DND-41 (cell line): ENCODE data around the gene NDUFA12.

ENCODE experiments used
- ATAC-seq: fragments of 200-7000 bp; cut with Tn5 transposase; 3 replicates; pipeline ENCODE4 v1.9.1; 2021; ENCODE audit warnings: low read depth; ENCODE audit not compliant: insufficient read depth
- DNase-seq: peaks from one replicate; pipeline ENCODE4 v3.0.0-alpha.2; 2020
- H2AFZ ChIP-seq: 2 replicates; pipeline ENCODE4 v1.6.0; 2012; ENCODE audit warnings: low read depth, low read length
- H3K27ac ChIP-seq: 2 replicates; pipeline ENCODE4 v1.5.1; 2012; ENCODE audit warnings: low read length, inconsistent platforms
- H3K27me3 ChIP-seq: fragments of 200-600 bp; sonication (generic); 2 replicates; pipeline ENCODE4 v1.6.0; 2012; ENCODE audit warnings: low read length, mild to moderate bottlenecking, inconsistent platforms; ENCODE audit not compliant: insufficient read depth, poor library complexity
- H3K36me3 ChIP-seq: 2 replicates; pipeline ENCODE4 v1.5.1; 2012; ENCODE audit warnings: low read length, inconsistent platforms; ENCODE audit not compliant: insufficient read depth
- H3K4me1 ChIP-seq: 2 replicates; pipeline ENCODE4 v1.5.1; 2012; ENCODE audit warnings: mild to moderate bottlenecking, low read length; ENCODE audit not compliant: insufficient read depth
- H3K4me2 ChIP-seq: 2 replicates; pipeline ENCODE4 v1.6.0; 2012; ENCODE audit warnings: mild to moderate bottlenecking, moderate library complexity, low read length, inconsistent platforms; ENCODE audit not compliant: insufficient read depth
- H3K4me3 ChIP-seq, 2 experiments: fragments of 200-600 bp in 1 of 2; shearing (Covaris generic) in 1 of 2; 2 replicates each; pipeline ENCODE4 v1.5.1; 2012 to 2016; ENCODE audit warnings: inconsistent platforms in 2 of 2, low read length in 2 of 2, mild to moderate bottlenecking in 2 of 2, low read depth in 1 of 2, moderate library complexity in 1 of 2
- H3K79me2 ChIP-seq: 2 replicates; pipeline ENCODE4 v1.6.0; 2012; ENCODE audit warnings: low read length, inconsistent platforms; ENCODE audit not compliant: insufficient read depth
- H3K9ac ChIP-seq: 2 replicates; pipeline ENCODE4 v1.6.0; 2012; ENCODE audit warnings: low read depth, mild to moderate bottlenecking, inconsistent platforms, low read length, moderate library complexity
- H3K9me3 ChIP-seq: 2 replicates; pipeline ENCODE4 v1.5.1; 2012; ENCODE audit warnings: low read length, moderate library complexity, mild to moderate bottlenecking, inconsistent platforms; ENCODE audit not compliant: insufficient read depth, severe bottlenecking
- H4K20me1 ChIP-seq: 2 replicates; pipeline ENCODE4 v1.6.0; 2012; ENCODE audit warnings: low read length; ENCODE audit not compliant: insufficient read depth
- CTCF ChIP-seq: IDR thresholded peaks from 2 replicates; pipeline ENCODE4 v1.5.1; 2012; ENCODE audit warnings: borderline replicate concordance, low read length, moderate library complexity, mild to moderate bottlenecking; ENCODE audit not compliant: poor library complexity, severe bottlenecking; ENCODE audit errors: extremely low read depth
- EZH2 ChIP-seq: IDR thresholded peaks from 3 replicates; pipeline ENCODE4 v1.6.1; 2012; ENCODE audit warnings: borderline replicate concordance, low read depth, mild to moderate bottlenecking, moderate library complexity, low read length, inconsistent platforms; ENCODE audit not compliant: severe bottlenecking

NDUFA12 gene

DNA sequence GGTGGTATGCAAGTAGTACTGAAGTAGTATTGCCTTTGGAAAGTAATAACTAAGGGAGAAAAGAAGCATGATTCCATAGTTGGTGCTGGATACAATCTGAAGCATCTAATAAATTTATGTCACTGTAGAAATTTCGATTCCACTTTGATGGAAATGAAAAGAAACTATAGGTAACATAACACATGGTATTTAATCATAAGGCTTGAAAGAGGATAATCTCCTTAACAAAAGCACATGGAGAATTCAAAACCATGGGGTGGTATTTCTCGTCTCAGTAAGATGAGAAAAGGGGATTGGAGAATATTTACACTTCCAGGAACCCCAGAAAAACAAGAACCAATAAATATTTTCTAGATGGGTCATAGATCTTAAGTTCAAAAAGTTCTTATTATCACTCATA, 72.7 kb downstream of the NDUFA12 start:
- DNase-seq = no peak
- Histone ChIP-seq H4K20me1 (no peaks in the 10 kb centered on the region), H3K79me2 (no peaks in the 10 kb centered on the region), H3K4me1 (no peaks in the 10 kb centered on the region), H3K27ac (no peak overlapping the region), H3K9me3 (no peaks in the 10 kb centered on the region), H3K4me3 (no peak overlapping the region), H3K4me2 (no peak overlapping the region), H3K9ac (no peak overlapping the region), H3K36me3 (no peaks in the 10 kb centered on the region), H2AFZ (no peak overlapping the region), H3K27me3 (no peaks in the 10 kb centered on the region)
- ATAC-seq = no peak
- no peak for TF ChIP-seq CTCF
- TF ChIP-seq EZH2 = no peak

GRCh38 chr12:94930216-94930654, 73.3 kb downstream of the NDUFA12 start:
- Histone ChIP-seq H3K9me3 (no peaks in the 10 kb centered on the region), H3K4me1 (no peaks in the 10 kb centered on the region), H3K4me2 (no peak overlapping the region), H4K20me1 (no peaks in the 10 kb centered on the region), H2AFZ (no peak overlapping the region), H3K4me3 (no peak overlapping the region), H3K9ac (no peak overlapping the region), H3K27ac (no peak overlapping the region), H3K36me3 (no peaks in the 10 kb centered on the region), H3K27me3 (no peaks in the 10 kb centered on the region), H3K79me2 (no peaks in the 10 kb centered on the region)
- DNase-seq = no peak
- ATAC-seq = no peak
- TF ChIP-seq EZH2 (no peak), CTCF (no peak)

DNA sequence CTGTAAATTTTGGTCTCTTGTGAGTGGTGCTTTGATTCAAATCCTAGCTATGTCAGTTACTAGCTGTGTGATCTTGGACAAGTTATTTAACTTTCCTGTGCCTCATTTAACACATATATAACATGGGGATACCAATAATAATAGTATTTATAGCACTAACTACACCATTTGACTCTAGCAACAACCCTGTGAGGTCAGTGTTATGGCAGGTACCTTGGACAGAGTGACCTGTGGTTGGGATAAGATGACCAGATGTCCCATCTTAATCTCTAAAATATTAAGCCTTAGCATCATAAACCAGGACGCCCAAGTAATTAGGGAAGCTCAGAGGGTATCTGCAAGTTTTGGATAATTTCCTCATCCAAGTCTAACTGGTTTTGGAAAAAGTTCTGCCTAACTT, 73.7 kb downstream of the NDUFA12 start:
- Histone ChIP-seq H3K9ac (no peak overlapping the region), H3K9me3 (no peaks in the 10 kb centered on the region), H3K79me2 (no peaks in the 10 kb centered on the region), H3K4me1 (no peaks in the 10 kb centered on the region), H3K27ac (no peak overlapping the region), H2AFZ (no peak overlapping the region), H3K36me3 (no peaks in the 10 kb centered on the region), H3K4me3 (no peak overlapping the region), H3K4me2 (no peak overlapping the region), H3K27me3 (no peaks in the 10 kb centered on the region), H4K20me1 (no peaks in the 10 kb centered on the region)
- DNase-seq (no peak), ATAC-seq (no peak)
- no peak for TF ChIP-seq CTCF
- no peak for TF ChIP-seq EZH2

DNA sequence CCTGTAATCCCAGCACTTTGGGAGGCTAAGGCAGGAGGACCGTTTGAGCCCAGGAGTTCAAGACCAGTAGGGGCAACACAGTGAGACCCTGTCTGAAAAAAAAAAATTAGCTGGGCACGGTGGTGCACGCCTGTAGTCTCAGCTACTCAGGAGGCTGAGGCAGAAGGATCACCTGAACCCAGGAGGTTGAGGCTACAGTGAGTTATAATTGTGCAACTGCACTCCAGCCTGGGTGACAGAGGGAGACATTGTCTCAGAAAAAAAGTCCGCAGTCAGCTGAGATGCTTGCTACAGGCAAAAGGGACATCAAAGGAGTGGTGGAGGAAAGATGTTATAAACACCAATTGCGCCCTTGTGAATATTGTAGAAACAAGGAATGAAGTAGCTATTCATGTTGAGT, 77.8 kb downstream of the NDUFA12 start:
- Histone ChIP-seq H3K4me2 (no peak overlapping the region), H3K79me2 (no peaks in the 10 kb centered on the region), H4K20me1 (no peaks in the 10 kb centered on the region), H3K9me3 (no peaks in the 10 kb centered on the region), H3K4me3 (no peak overlapping the region), H3K9ac (no peak overlapping the region), H3K36me3 (no peaks in the 10 kb centered on the region), H3K27ac (no peak overlapping the region), H3K27me3 (no peaks in the 10 kb centered on the region), H3K4me1 (no peaks in the 10 kb centered on the region), H2AFZ (no peak overlapping the region)
- TF ChIP-seq EZH2 (no peak), CTCF (no peak)
- DNase-seq (no peak), ATAC-seq (no peak)
